Measurements from ENCODE around the gene ST3GAL5. TPM values are rescaled to one million over a fixed set of nuclear protein-coding genes. Genes with fewer than 3 reads are reported as not detected.
A peak's percentile ranks its signal among the peaks of the same experiment; 100 is the strongest.
"Not testable (repeated sequence)": the region's sequence is repeated elsewhere in the genome, so short reads cannot be mapped to it uniquely, and the experiment has no call there.

Gene ST3GAL5
- 70.8 and 71.0 TPM in 2 replicates for total RNA-seq (2014; rRNA removed; shearing (Covaris generic))
- polyA plus RNA-seq (2015; cell fraction: cytosol; rRNA removed): 40.6 and 53.3 TPM in 2 replicates
- 57.8 and 64.6 TPM in 2 replicates for polyA plus RNA-seq (2015; cell fraction: nucleus; rRNA removed)

DNA sequence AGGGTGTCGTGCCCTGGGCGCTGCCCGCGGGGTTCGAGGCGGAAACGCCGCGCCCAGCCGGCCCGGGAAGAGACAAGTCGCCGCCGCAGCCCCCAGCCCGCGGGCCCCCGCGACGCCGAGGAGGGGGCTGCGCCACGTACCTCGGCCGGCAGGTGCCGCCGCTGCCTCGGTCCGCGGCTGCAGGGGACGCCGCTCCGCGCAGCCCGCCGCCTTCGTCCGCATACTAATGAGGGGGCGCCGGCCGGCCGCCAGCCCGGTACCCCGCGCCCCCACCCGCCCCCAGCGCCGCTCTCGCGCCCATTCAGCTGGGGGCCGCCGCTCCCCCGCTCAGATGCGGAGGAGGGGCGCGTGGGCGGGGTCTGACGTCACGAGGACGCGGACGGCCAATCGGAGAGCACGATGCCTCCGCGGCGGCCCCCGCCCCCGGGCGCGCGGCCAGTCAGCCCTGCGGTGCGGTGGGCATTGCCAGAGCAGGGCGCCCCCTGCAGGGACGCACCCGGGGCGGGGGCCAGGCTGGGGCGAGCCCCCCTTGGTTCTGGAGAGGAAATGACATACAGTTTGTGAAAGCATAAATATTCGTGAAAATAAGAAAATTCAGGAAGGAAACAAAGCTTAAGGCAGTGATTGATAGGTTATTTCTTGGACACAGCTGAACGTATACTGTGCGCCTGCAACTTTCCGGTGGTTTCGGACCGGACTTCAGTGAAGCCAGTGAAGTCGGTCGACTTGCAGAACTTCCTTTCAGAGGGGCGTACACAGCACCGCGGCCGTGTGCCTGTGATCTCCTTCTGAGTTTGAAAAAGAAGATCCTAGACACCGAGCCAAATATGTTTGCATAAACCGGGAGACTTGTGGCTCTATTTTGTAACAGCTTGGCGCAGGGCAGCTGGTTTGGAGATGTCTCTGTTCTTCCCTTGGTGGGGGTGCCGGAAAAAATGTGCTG lies at the start of gene ST3GAL5:
ST3GAL5 (minus strand) TSS at position 307 of the 943 bp plus-strand sequence; CDS start at position 222, 85 bp downstream.
- DNase-seq (ENCODE audit: low read depth, low spot score): peak; percentile 91
- in situ Hi-C loops (cut with HindIII; ENCODE audit: low pct_unique_long_range_greater_than_20kb, low sequenced_read_pairs): no loop called here

DNA sequence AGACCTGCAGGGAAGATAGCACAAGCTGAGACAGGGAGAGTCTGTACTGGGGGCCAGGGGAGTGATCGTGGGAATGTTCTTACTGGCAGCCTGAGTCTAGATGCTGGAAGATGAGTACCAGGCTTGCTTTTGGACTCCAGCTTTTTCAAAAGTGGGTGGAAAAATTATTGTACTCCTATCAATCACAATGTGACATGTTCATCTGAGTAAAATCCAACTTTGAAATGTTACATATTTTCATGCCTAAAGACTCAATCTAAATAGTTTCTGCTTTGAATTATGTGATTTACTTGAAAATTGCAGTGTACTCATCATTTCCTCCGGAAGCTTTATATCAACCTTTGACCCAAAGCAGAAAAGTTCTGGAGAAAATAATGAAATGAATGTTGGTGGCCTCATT lies 49.7 kb upstream of the ST3GAL5 start:
- in situ Hi-C loops (cut with HindIII; ENCODE audit: low pct_unique_long_range_greater_than_20kb, low sequenced_read_pairs): no loop called here
- no peak for DNase-seq (ENCODE audit: low read depth, low spot score)

DNA sequence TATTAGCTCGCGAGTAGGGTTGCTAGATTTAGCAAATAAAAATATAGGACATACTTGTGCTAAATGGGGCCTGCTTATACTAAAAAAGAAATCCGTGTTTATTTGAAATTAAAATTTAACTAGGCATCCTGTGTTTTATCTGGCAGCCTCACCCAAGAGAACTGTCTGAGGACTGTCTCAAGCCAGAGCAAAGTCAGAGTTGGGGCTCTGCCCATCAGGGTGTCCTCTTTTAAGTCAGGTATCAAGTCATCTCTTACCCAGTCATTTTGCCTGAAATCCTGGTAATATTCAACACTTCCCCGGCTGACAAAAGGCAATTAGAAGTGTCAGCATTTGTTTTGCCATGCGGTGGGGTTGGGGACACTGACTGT lies 48.3 kb upstream of the ST3GAL5 start:
- in situ Hi-C loops (cut with HindIII; ENCODE audit: low pct_unique_long_range_greater_than_20kb, low sequenced_read_pairs): no loop called here
- no peak for DNase-seq (ENCODE audit: low read depth, low spot score)

DNA sequence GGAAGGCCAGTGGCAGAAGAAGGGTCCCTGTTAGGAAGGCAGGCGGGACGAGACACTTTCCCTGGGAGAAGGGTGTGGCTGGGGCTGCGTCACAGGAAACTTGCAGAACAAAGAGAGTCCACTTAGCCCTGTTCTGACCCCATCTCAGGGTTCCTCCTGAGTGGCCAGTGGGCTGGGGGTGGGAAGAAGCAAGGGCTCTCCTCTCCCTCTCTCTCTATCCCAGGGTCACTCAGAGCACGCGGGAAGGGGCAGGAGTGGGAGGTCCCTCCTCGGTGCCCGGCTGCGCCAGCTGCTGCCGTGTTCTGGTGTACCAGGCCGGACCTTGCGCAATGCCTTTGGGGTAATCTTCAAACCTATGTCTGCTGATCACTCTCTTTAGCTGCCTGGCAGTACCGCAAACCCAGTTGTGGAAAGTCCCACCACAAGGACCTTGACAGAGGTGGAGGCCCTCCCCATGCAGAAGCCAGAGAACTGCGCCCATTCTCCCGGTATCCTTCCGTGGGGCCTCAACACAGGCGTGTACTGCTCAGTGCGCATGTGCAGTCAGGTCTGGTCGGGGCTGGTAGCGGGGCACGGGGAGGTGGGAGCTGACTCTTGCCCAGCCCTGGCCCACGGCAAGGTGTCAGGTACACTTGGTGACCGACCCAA lies 47.8 kb upstream of the ST3GAL5 start:
- DNase-seq (ENCODE audit: low read depth, low spot score): no peak
- in situ Hi-C loops (cut with HindIII; ENCODE audit: low pct_unique_long_range_greater_than_20kb, low sequenced_read_pairs): no loop called here

DNA sequence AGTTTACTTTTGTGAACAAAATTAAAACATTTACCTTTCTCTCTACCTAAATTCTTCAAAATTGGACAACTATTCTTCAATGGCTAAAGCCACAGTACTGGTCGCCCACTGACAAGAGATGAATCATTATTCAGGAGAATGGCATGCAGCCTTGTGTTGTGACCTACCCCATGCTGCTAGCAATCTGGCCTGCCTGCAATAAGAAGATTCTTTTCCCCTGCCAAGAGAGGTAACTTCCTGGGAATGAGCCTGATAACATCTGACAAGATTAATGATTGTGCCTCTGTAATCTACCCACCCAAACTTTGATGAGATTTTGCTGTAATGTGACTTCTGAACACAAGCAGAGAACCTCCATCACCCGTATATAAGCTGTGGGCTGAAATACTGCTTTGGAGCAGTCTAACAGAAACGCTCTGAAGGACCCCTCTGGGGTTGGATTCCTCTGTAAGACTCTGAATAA lies 47.0 kb upstream of the ST3GAL5 start:
- in situ Hi-C loops (cut with HindIII; ENCODE audit: low pct_unique_long_range_greater_than_20kb, low sequenced_read_pairs): no loop called here
- DNase-seq (ENCODE audit: low read depth, low spot score): peak; percentile 55

DNA sequence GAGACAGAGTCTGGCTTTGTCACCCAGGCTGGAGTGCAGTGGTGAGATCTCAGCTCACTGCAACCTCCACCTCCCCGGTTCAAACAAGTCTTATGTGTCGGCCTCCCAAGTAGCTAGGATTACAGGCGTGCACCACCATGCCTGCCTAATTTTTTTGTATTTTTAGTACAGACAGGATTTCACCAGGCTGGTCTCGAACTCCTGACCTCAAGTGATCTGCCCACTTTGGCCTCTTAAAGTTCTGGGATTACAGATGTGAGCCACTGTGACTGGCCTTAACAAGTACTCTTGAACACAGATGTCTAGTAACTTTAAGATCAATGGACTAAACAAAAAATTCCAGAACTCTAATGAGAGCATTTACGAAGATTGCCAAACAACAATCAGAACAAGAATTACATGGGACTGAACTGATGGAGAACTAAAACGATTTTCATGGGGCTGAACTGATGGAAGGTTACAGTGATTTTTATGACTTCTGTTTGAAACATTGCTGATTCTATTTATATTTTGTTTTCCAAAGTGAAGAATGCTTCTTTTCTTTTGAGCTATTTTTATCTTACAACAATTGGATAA lies 46.5 kb upstream of the ST3GAL5 start:
- no peak for DNase-seq (ENCODE audit: low read depth, low spot score)
- in situ Hi-C loops (cut with HindIII; ENCODE audit: low pct_unique_long_range_greater_than_20kb, low sequenced_read_pairs): no loop called here

DNA sequence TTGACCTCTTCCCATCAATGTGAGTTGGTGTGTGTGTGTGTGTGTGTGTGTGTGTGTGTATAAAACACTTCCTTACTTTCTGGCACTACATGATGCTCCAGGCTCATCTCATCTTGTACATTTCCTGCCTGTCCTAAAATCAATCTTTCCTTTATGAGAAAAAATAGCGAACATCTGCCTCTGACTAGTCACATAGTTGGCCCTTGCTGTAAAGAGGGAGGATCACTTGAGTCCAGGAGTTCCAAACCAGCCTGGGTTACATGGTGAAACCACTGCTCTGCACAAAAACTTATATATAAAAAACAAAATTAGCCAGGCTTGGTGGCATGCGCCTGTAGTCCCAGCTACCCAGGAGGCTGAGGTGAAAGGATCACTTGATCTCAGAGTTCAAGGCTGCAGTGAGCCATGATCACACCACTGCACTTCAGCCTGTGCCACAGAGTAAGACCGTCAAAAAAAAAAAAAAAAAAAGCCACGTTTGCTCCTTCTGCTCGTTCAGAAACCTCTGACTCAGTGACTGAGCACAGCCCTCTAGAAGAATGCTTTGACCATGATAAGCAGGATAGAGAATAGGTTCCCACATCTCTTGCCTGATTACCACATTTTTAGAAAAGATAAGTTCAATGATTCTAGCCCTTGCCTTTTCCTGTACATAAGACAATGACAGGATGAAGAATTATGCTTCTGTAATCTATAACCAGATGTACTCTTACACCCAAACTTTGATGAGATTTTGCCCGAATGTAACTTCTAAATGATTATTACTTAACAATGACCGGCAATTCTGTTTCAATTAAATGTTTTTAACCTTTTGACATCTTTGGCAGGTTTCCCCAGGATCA lies 45.2 kb upstream of the ST3GAL5 start:
- in situ Hi-C loops (cut with HindIII; ENCODE audit: low pct_unique_long_range_greater_than_20kb, low sequenced_read_pairs): no loop called here
- DNase-seq (ENCODE audit: low read depth, low spot score): peak; percentile 33

DNA sequence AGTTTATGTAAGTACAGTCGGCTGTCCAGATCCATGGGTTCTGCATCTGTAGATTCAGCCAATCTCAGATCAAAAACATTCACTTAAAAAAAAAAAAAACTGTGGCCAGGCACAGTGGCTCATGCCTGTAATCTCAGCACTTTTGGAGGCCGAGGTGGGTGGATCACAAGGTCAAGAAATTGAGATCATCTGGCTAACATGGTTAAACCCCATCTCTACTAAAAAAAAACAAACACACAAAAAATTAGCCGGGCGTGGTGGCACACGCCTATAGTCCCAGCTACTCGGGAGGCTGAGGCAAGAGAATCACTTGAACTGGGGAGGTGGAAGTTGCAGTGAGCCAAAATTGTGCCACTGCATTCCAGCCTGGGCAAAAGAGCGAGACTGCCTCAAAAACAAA lies 42.4 kb upstream of the ST3GAL5 start:
- in situ Hi-C loops (cut with HindIII; ENCODE audit: low pct_unique_long_range_greater_than_20kb, low sequenced_read_pairs); DNase-seq (ENCODE audit: low read depth, low spot score): not testable (repeated sequence)

DNA sequence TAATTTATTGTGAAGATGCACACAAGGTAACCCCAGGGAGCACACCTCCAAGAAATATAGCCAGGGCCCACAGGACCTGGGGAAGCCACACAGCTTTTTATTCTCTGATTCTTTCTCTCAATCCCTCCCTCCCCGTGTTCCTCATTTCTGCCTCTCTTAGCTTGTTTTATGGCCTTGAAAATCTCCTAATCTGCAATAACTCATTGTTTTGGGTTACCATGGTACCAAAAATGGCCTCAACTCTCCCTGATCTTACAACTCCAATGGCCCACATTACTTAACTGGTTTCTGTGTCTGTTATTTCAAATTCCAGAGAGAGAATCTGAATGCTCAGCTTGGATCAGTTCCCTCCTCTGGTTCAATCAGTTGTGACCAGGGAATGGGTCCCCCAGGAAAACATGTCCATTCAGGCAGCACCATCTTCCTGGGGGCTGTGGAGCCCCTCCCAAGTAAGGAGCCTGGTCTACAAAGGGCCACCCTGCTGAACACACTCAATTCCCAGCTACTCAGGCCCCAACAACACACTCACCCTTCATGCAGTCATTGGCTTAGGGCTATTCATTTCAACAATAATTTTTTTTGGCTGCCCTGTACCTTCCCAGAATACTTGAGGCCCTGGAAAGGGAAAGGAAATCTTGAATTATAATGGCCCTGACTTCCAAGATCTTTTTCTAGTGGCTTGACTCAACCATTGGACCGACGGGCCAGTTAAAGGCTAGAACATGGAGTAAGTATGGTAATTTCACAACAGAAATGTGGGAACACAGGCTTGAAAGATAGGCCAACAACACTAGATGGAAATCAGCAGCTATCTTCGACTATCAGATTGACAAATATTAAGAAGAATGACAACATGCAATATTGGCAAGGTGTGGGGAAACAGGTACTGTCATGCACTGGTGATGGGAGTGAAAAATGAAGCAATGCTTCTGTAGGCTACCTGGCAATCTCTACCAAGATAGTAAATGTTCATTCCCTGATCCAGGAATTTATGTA lies 41.6 kb upstream of the ST3GAL5 start:
- in situ Hi-C loops (cut with HindIII; ENCODE audit: low pct_unique_long_range_greater_than_20kb, low sequenced_read_pairs): no loop called here
- no peak for DNase-seq (ENCODE audit: low read depth, low spot score)

DNA sequence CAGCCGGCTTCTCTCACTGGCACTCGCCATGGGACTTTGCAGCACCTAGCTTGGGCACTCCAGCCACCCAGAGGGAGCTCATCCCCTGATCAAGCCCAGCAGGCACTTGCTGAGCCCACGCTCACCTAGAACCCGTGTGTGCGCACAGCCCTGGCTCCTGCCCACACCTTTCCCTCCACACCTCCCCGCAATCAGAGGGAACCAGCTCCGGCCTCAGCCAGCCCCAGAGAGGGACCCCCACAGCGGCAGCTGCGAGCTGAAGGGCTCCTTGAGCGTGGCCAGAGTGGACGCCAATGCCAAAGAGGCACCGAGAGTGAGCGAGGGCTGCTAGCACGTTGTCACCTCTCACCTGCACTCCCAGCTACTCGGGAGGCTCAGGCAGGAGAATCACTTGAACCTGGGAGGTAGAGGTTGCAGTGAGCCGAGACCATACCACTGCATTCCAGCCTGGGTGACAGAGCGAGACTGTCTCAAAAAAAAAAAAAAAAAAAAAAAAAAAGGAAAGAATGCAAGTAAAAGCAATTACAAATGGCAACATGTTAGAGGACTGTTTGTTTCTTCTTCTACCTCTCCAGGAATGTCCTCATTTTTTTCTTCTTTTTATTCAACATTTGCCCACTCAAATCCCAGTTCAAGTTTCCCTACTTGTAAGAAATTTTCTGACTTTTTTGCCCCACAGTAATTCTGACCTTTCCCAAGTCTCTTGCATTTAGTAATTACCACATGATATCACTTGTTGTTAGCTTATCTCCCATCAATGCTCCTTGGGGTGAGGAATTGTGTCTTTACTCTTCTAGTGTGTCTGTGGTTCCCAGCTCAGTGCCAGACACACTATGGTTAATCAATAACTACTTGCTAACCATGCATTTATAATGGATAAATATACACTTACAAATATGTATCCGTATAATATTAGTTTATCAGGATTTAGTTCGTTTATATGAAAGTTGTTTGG lies 40.6 kb upstream of the ST3GAL5 start:
- DNase-seq (ENCODE audit: low read depth, low spot score): no peak
- in situ Hi-C loops (cut with HindIII; ENCODE audit: low pct_unique_long_range_greater_than_20kb, low sequenced_read_pairs): no loop called here

DNA sequence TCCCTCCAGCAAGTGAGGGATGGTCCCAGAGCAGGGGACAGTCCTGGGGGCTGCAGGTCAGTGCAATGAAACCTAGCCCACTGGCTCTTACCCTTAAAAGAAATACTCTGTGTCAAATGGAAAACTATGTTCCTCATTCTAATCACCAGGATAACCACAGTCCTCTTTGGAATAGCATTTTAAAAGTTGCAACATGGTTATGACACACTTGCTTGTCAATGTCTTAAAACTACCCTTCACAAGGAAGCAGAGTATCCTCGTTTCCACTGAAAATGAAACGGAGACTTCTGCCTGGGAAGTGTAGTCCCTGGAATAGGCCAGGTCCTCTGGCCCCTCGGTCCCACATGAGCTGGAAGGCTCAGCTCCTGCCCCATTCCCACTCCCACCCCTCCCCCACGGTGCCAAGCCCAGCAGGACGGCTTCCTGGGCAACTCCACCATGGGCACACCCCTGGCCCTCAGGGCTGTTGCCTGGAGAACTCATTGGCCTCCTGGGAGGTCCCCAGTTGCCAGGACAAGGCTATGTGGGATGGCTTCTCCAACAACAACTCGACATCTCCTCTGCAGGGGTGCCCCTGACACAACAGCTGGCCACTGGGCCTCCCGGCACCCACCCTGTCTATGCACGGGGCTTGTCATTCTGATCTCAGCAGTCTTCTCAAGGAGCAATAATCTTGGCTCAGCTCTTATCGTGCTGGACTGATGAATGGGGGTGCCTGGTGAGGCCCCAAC lies 38.3 kb upstream of the ST3GAL5 start:
- in situ Hi-C loops (cut with HindIII; ENCODE audit: low pct_unique_long_range_greater_than_20kb, low sequenced_read_pairs): no loop called here
- no peak for DNase-seq (ENCODE audit: low read depth, low spot score)

DNA sequence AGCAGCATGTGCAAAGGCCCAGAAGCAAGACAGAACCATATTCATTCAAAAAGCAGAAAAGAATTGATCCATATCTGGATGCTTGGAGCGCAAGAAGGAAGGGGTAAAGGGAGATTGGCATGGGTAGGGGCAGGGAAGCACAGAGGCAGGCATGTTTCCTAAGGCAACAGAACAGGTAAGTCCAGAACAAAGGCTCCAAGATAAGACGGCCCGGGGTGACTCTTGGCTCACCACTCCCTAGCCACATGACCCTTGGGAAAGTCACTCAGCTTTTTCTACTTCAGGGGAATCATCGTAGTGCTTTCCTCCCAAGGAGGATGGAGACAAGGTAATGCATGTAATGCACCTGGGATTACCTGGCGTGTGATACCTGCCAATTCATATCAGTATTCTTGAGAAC lies 37.7 kb upstream of the ST3GAL5 start:
- in situ Hi-C loops (cut with HindIII; ENCODE audit: low pct_unique_long_range_greater_than_20kb, low sequenced_read_pairs): no loop called here

DNA sequence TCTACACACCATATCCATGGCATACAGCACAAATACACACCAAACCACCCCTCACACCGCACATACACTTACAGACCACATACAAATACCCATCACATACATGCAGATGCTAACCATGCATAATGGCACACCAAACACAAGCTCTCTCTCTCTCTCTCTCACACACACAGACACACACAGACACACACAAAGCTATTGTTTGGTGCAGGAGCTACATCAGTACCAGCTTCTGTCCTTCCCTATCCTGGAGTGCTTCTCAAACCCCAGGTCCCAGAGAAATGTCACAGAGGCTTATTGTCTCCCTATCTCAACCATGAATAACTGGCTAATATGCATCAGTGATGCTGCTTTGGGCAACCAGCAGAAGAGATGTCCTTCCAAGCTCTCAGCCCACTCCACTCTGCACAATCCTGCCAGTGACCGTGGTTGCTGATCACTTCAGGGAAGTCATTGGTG lies 36.5 kb upstream of the ST3GAL5 start:
- peak; percentile 69 for DNase-seq (ENCODE audit: low read depth, low spot score)
- in situ Hi-C loops (cut with HindIII; ENCODE audit: low pct_unique_long_range_greater_than_20kb, low sequenced_read_pairs): no loop called here

More for the DNA sequence above, 37.7 kb upstream of the ST3GAL5 start:
- DNase-seq (ENCODE audit: low read depth, low spot score): no peak

DNA sequence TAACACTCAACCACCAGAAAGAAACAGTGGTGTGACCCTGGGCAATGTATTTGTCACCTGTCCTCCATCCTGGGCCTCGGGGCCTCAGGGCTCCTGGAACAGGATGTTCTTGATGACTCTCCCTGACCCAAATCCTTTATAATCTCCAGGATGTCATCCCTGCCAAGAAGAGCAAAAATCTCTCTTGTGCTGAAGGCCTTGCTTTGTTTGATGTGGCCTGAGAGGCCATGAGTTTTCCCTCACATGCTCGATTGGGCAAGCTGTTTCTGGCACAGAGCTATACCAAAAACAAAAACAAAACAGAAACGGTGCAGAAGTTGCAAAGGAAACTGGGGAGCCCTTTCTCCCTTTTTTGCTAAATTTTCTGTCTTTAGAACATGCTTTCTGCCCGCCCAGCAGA lies 35.7 kb upstream of the ST3GAL5 start:
- in situ Hi-C loops (cut with HindIII; ENCODE audit: low pct_unique_long_range_greater_than_20kb, low sequenced_read_pairs): no loop called here
- DNase-seq (ENCODE audit: low read depth, low spot score): peak; percentile 99

DNA sequence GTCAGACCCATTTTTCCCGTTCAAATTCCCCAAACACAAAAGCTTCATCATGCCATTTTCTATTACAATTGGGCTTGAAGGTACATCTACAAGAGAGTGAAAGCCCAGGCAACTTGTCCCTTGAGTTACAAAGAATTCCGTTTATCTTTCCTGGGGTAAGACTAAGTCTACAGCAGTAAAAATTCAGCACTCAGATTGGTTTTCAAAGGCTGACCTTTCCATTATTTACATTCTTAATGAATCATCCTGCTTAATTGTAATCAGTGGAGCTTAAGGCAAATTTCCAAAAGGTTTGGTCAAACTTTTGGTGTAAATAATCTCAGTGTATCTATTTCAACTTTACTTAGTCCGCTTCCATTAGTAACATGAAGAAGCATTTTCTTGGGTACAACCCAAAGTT lies 33.4 kb upstream of the ST3GAL5 start:
- no peak for DNase-seq (ENCODE audit: low read depth, low spot score)
- in situ Hi-C loops (cut with HindIII; ENCODE audit: low pct_unique_long_range_greater_than_20kb, low sequenced_read_pairs): no loop called here

Data from SK-MEL-5 (cell line).